AG09319 (cell line): ENCODE results near the gene C8A.

ENCODE experiments used
- DNase-seq: peaks from one replicate; pipeline ENCODE4 v3.0.0-alpha.2; 2010; ENCODE audit warnings: low read depth; ENCODE audit errors: extremely low read depth
- CTCF ChIP-seq: IDR thresholded peaks from 2 replicates; pipeline ENCODE4 v1.5.1; 2011; ENCODE audit warnings: low read depth, mild to moderate bottlenecking, inconsistent platforms, low read length, moderate library complexity

C8A gene

GRCh38 chr1:56958526-56958925 lies 103.9 kb downstream of the C8A start:
- DNase-seq, result no peak
- TF ChIP-seq CTCF, result no peak

- TF ChIP-seq CTCF, result no peak
- no peak for DNase-seq
Measured at GRCh38 chr1:56961426-56961825, 106.8 kb downstream of the C8A start.

- TF ChIP-seq CTCF, result no peak
- no peak for DNase-seq
Measured at GRCh38 chr1:56963667-56964066, 109.1 kb downstream of the C8A start.

GRCh38 chr1:56964349-56965017 lies 109.9 kb downstream of the C8A start:
- TF ChIP-seq CTCF, result no peak
- DNase-seq, result no peak

GRCh38 chr1:56965191-56965590 lies 110.6 kb downstream of the C8A start:
- DNase-seq, result no peak
- no peak for TF ChIP-seq CTCF

- DNase-seq, result no peak
- TF ChIP-seq CTCF, result no peak
Measured at GRCh38 chr1:56965916-56966697, 111.5 kb downstream of the C8A start, which contains the start of gene C8B. Gene C8B (minus strand): TSS chr1:56966015. CDS start chr1:56965948, 67 bp downstream.

GRCh38 chr1:56966698-56966999 lies 112.1 kb downstream of the C8A start:
- DNase-seq, result no peak
- TF ChIP-seq CTCF, result no peak
